Spleen (tissue), 11 donors: ENCODE measurements around the gene CACNG8. TPM values are rescaled to one million over a fixed set of nuclear protein-coding genes. Genes with fewer than 3 reads are reported as not detected.

ENCODE experiments used
- polyA plus RNA-seq, 3 donors: library from polyadenylated mRNA; stranded (reverse); fragments of 200-250 nt; gene quantifications; one replicate each; pipeline ENCODE4 v1.2.1, GENCODE V29; 2013
- small RNA-seq, 4 donors: library from RNA; depleted of rRNA; stranded (forward); fragments of <200 nt; gene quantifications; one replicate each; pipeline ENCODE3, GENCODE V24; 2016
- total RNA-seq, 7 donors: library from RNA; depleted of rRNA in 3 of 7; stranded (reverse); fragments of >200 nt in 3 of 7; fragmentation: NEBNext Ultra II Directional in 4 of 7; extraction: Animal tissue kit (Norgen Biotek cat#: 25700) in 4 of 7; gene quantifications; one replicate each; pipeline versions ENCODE4 v1.1.0 to v1.2.1, GENCODE V29; 2016 to 2021
- donor health status: healthy with polysubstance abuse.
- donor health status: DM: no; HTN: no; CAD: no; lungs with moderate emphysema.
- donor health status: DM: no; HTN: no; CAD: no.
- donor health status: Bipolar disorder and iron deficiency.
- donor health status: healthy.
- donor health status: DM: no; HTN: no; CAD: no.
- donor health status: DM: yes; HTN: yes; CAD: no.

The CACNG8 gene
- total and polyA plus RNA-seq, 10 donors, result 0.02 to 0.11 (median 0.05) TPM; not detected in 6

Small RNAs within 50 kb of the gene (small RNA-seq; reads per million reads assigned to genes)
- 0 reads per million in 4 donors for gene AC012314.20

Other genes with a start within 250 kb of the CACNG8 start
- gene NLRP12, start 138.6 kb upstream of the CACNG8 start, total RNA-seq, result 10 to 100 TPM in 5 of 7 donors, 1 to 10 TPM in 2; 6.9 to 29.8 (median 12.0) TPM
- gene NLRP12, start 138.6 kb upstream of the CACNG8 start, polyA plus RNA-seq, result 1 to 10 TPM in 2 of 3 donors, under 1 TPM in 1; 0.24 to 2.2 (median 1.1) TPM
- gene MYADM, start 95.1 kb upstream of the CACNG8 start, total RNA-seq, result 100 to 1,000 TPM in 1 of 7 donors, 10 to 100 TPM in 6; 43.1 to 146 (median 57.7) TPM
- gene MYADM, start 95.1 kb upstream of the CACNG8 start, polyA plus RNA-seq, result 10 to 100 TPM in 2 of 3 donors, 1 to 10 TPM in 1; 9.1 to 22.2 (median 12.1) TPM
- under 1 TPM in 1 of 7 donors, not detected in 6; 0.17 TPM for gene PRKCG, start 80.7 kb upstream of the CACNG8 start, total RNA-seq
- not detected for gene PRKCG, start 80.7 kb upstream of the CACNG8 start, polyA plus RNA-seq
- not detected for gene CACNG7, start 53.7 kb upstream of the CACNG8 start, total RNA-seq
- not detected for gene CACNG7, start 53.7 kb upstream of the CACNG8 start, polyA plus RNA-seq
- not detected for gene CACNG6, start 28.7 kb downstream of the CACNG8 start, total RNA-seq
- gene CACNG6, start 28.7 kb downstream of the CACNG8 start, polyA plus RNA-seq, result not detected
- gene VSTM1, start 101.0 kb downstream of the CACNG8 start, total RNA-seq, result 10 to 100 TPM in 2 of 7 donors, 1 to 10 TPM in 4, not detected in 1; 2.8 to 13.3 (median 7.3) TPM
- under 1 TPM; 0.32 to 0.70 (median 0.41) TPM for gene VSTM1, start 101.0 kb downstream of the CACNG8 start, polyA plus RNA-seq
- gene TARM1, start 118.4 kb downstream of the CACNG8 start, total RNA-seq, result 1 to 10 TPM in 1 of 7 donors, not detected in 6; 1.5 TPM
- gene TARM1, start 118.4 kb downstream of the CACNG8 start, polyA plus RNA-seq, result not detected
- gene OSCAR, start 137.9 kb downstream of the CACNG8 start, total RNA-seq, result 10 to 100 TPM in 6 of 7 donors, 1 to 10 TPM in 1; 9.1 to 49.5 (median 18.3) TPM
- gene OSCAR, start 137.9 kb downstream of the CACNG8 start, polyA plus RNA-seq, result 10 to 100 TPM in 2 of 3 donors, 1 to 10 TPM in 1; 2.4 to 18.2 (median 12.9) TPM
- gene NDUFA3, start 139.9 kb downstream of the CACNG8 start, total RNA-seq, result 100 to 1,000 TPM in 1 of 7 donors, 10 to 100 TPM in 6; 14.5 to 109 (median 73.5) TPM
- gene NDUFA3, start 139.9 kb downstream of the CACNG8 start, polyA plus RNA-seq, result 100 to 1,000 TPM; 162 to 197 (median 185) TPM
- 10 to 100 TPM; 16.5 to 22.7 (median 20.1) TPM for gene TFPT, start 152.7 kb downstream of the CACNG8 start, total RNA-seq
- gene TFPT, start 152.7 kb downstream of the CACNG8 start, polyA plus RNA-seq, result 10 to 100 TPM; 24.8 to 36.5 (median 28.8) TPM
- gene PRPF31, start 152.8 kb downstream of the CACNG8 start, total RNA-seq, result 10 to 100 TPM; 34.7 to 57.0 (median 48.1) TPM
- 10 to 100 TPM; 45.5 to 66.2 (median 59.1) TPM for gene PRPF31, start 152.8 kb downstream of the CACNG8 start, polyA plus RNA-seq
- 10 to 100 TPM; 40.7 to 56.1 (median 48.2) TPM for gene CNOT3, start 174.8 kb downstream of the CACNG8 start, total RNA-seq
- 10 to 100 TPM; 17.7 to 34.3 (median 24.6) TPM for gene CNOT3, start 174.8 kb downstream of the CACNG8 start, polyA plus RNA-seq
- gene LENG1, start 196.8 kb downstream of the CACNG8 start, total RNA-seq, result 10 to 100 TPM in 2 of 7 donors, 1 to 10 TPM in 5; 7.5 to 12.1 (median 9.0) TPM
- 10 to 100 TPM in 1 of 3 donors, 1 to 10 TPM in 2; 7.4 to 14.6 (median 9.1) TPM for gene LENG1, start 196.8 kb downstream of the CACNG8 start, polyA plus RNA-seq
- 1 to 10 TPM in 3 of 7 donors, under 1 TPM in 2, not detected in 2; 0.51 to 4.0 (median 1.0) TPM for gene TMC4, start 210.2 kb downstream of the CACNG8 start, total RNA-seq
- gene TMC4, start 210.2 kb downstream of the CACNG8 start, polyA plus RNA-seq, result under 1 TPM; 0.12 to 0.86 (median 0.22) TPM
- gene MBOAT7, start 226.6 kb downstream of the CACNG8 start, total RNA-seq, result 100 to 1,000 TPM in 3 of 7 donors, 10 to 100 TPM in 4; 65.1 to 208 (median 85.9) TPM
- gene MBOAT7, start 226.6 kb downstream of the CACNG8 start, polyA plus RNA-seq, result 10 to 100 TPM; 12.0 to 19.4 (median 14.7) TPM
- 100 to 1,000 TPM in 1 of 7 donors, 10 to 100 TPM in 6; 32.2 to 109 (median 45.5) TPM for gene TSEN34, start 228.4 kb downstream of the CACNG8 start, total RNA-seq
- gene TSEN34, start 228.4 kb downstream of the CACNG8 start, polyA plus RNA-seq, result 10 to 100 TPM; 25.5 to 45.2 (median 37.5) TPM
- 1,000 to 10,000 TPM; 1,182 to 2,757 (median 1,587) TPM for gene RPS9, start 237.9 kb downstream of the CACNG8 start, total RNA-seq
- gene RPS9, start 237.9 kb downstream of the CACNG8 start, polyA plus RNA-seq, result 1,000 to 10,000 TPM; 6,196 to 7,306 (median 6,994) TPM